NCI-H345 (cell line): ENCODE measurements around the gene SLAIN1.

Source experiments
- DNase-seq: peaks from one replicate; lab custom pipeline; 2025; lab: John Stamatoyannopoulos, UW

Gene SLAIN1

GRCh38 chr13:77751513-77752456 is 54.3 kb downstream of the SLAIN1 start:
- peak; percentile 44 for DNase-seq

- DNase-seq: no peak
Observed at GRCh38 chr13:77752512-77753069, 55.1 kb downstream of the SLAIN1 start.

- DNase-seq: no peak
Observed at GRCh38 chr13:77760893-77761292, 63.4 kb downstream of the SLAIN1 start.

GRCh38 chr13:77767413-77767812 is 69.9 kb downstream of the SLAIN1 start:
- no peak for DNase-seq

GRCh38 chr13:77774181-77774580 is 76.7 kb downstream of the SLAIN1 start:
- DNase-seq: no peak

GRCh38 chr13:77776704-77777103 is 79.2 kb downstream of the SLAIN1 start:
- no peak for DNase-seq

- DNase-seq: peak; percentile 48
Observed at GRCh38 chr13:77779552-77780272, 82.2 kb downstream of the SLAIN1 start.

GRCh38 chr13:77781808-77782207 is 84.3 kb downstream of the SLAIN1 start:
- no peak for DNase-seq

GRCh38 chr13:77784515-77784914 is 87.0 kb downstream of the SLAIN1 start:
- peak; percentile 54 for DNase-seq

GRCh38 chr13:77786695-77787287 is 89.3 kb downstream of the SLAIN1 start:
- DNase-seq: no peak

- no peak for DNase-seq
Observed at GRCh38 chr13:77789376-77789775, 91.9 kb downstream of the SLAIN1 start.

GRCh38 chr13:77800219-77800618 is 102.7 kb downstream of the SLAIN1 start:
- DNase-seq: no peak

- DNase-seq: no peak
Observed at GRCh38 chr13:77806518-77806917, 109.0 kb downstream of the SLAIN1 start.

- no peak for DNase-seq
Observed at GRCh38 chr13:77807431-77808135, 110.1 kb downstream of the SLAIN1 start.

- no peak for DNase-seq
Observed at GRCh38 chr13:77810430-77810829, 112.9 kb downstream of the SLAIN1 start.

- DNase-seq: no peak
Observed at GRCh38 chr13:77810878-77811277, 113.4 kb downstream of the SLAIN1 start.

- no peak for DNase-seq
Observed at GRCh38 chr13:77811381-77811780, 113.9 kb downstream of the SLAIN1 start.

- DNase-seq: no peak
Observed at GRCh38 chr13:77811981-77812380, 114.5 kb downstream of the SLAIN1 start.
